ENCODE measurements around the gene ZAR1L.

The ZAR1L gene

GRCh38 chr13:32266130-32266529, 49.0 kb downstream of the ZAR1L start:
- no peaks in the 10 kb centered on the region for H3K4me1 ChIP-seq (ENCODE audit: insufficient read depth, poor library complexity, severe bottlenecking)
- ATAC-seq (ENCODE audit: low read depth): no peak

GRCh38 chr13:32265726-32266125, 49.4 kb downstream of the ZAR1L start:
- no peak for DNase-seq (ENCODE audit: low spot score)
- ATAC-seq (ENCODE audit: low read depth): no peak
- no peak overlapping the region for H3K27ac ChIP-seq (ENCODE audit: poor library complexity, severe bottlenecking)

More at GRCh38 chr13:32266130-32266529, 49.0 kb downstream of the ZAR1L start:
- Histone ChIP-seq H3K4me3 (ENCODE audit: severe bottlenecking) (no peak overlapping the region), H3K27ac (ENCODE audit: poor library complexity, severe bottlenecking) (no peak overlapping the region), H3K9me3 (ENCODE audit: severe bottlenecking) (no peaks in the 10 kb centered on the region), H3K36me3 (ENCODE audit: low read depth) (no peaks in the 10 kb centered on the region), H3K27me3 (ENCODE audit: insufficient read depth, poor library complexity, severe bottlenecking) (no peaks in the 10 kb centered on the region)
- no peak for TF ChIP-seq CTCF (IDR thresholded peaks at IDR 0.05; ENCODE audit: poor library complexity, severe bottlenecking)
- no peak for DNase-seq (ENCODE audit: low spot score)

GRCh38 chr13:32264407-32264806, 50.8 kb downstream of the ZAR1L start:
- Histone ChIP-seq H3K4me1 (ENCODE audit: insufficient read depth, poor library complexity, severe bottlenecking) (no peaks in the 10 kb centered on the region), H3K4me3 (ENCODE audit: severe bottlenecking) (no peak overlapping the region), H3K27ac (ENCODE audit: poor library complexity, severe bottlenecking) (no peak overlapping the region), H3K27me3 (ENCODE audit: insufficient read depth, poor library complexity, severe bottlenecking) (no peaks in the 10 kb centered on the region), H3K9me3 (ENCODE audit: severe bottlenecking) (no peaks in the 10 kb centered on the region), H3K36me3 (ENCODE audit: low read depth) (no peaks in the 10 kb centered on the region)
- ATAC-seq (ENCODE audit: low read depth) (peak; percentile 12; the same call in 1 of the 3 replicates), DNase-seq (ENCODE audit: low spot score) (no peak)
- no peak for TF ChIP-seq CTCF (IDR thresholded peaks at IDR 0.05; ENCODE audit: poor library complexity, severe bottlenecking)

More at GRCh38 chr13:32265726-32266125, 49.4 kb downstream of the ZAR1L start:
- H3K36me3 ChIP-seq (ENCODE audit: low read depth): no peaks in the 10 kb centered on the region
- no peaks in the 10 kb centered on the region for H3K27me3 ChIP-seq (ENCODE audit: insufficient read depth, poor library complexity, severe bottlenecking)
- no peaks in the 10 kb centered on the region for H3K9me3 ChIP-seq (ENCODE audit: severe bottlenecking)
- H3K4me3 ChIP-seq (ENCODE audit: severe bottlenecking): no peak overlapping the region
- H3K4me1 ChIP-seq (ENCODE audit: insufficient read depth, poor library complexity, severe bottlenecking): no peaks in the 10 kb centered on the region
- TF ChIP-seq CTCF (IDR thresholded peaks at IDR 0.05; ENCODE audit: poor library complexity, severe bottlenecking): no peak

- ATAC-seq (ENCODE audit: low read depth) (no peak), DNase-seq (ENCODE audit: low spot score) (no peak)
- TF ChIP-seq CTCF (IDR thresholded peaks at IDR 0.05; ENCODE audit: poor library complexity, severe bottlenecking): no peak
- no peak overlapping the region for H3K4me3 ChIP-seq (ENCODE audit: severe bottlenecking)
- no peak overlapping the region for H3K27ac ChIP-seq (ENCODE audit: poor library complexity, severe bottlenecking)
- no peaks in the 10 kb centered on the region for H3K9me3 ChIP-seq (ENCODE audit: severe bottlenecking)
- H3K27me3 ChIP-seq (ENCODE audit: insufficient read depth, poor library complexity, severe bottlenecking): no peaks in the 10 kb centered on the region
- no peaks in the 10 kb centered on the region for H3K4me1 ChIP-seq (ENCODE audit: insufficient read depth, poor library complexity, severe bottlenecking)
- H3K36me3 ChIP-seq (ENCODE audit: low read depth): no peaks in the 10 kb centered on the region
These were observed 52.5 kb downstream of the ZAR1L start for GRCh38 chr13:32262619-32263018.

- no peak for TF ChIP-seq CTCF (IDR thresholded peaks at IDR 0.05; ENCODE audit: poor library complexity, severe bottlenecking)
- Histone ChIP-seq H3K4me3 (ENCODE audit: severe bottlenecking) (no peak overlapping the region), H3K36me3 (ENCODE audit: low read depth) (no peaks in the 10 kb centered on the region), H3K27me3 (ENCODE audit: insufficient read depth, poor library complexity, severe bottlenecking) (no peaks in the 10 kb centered on the region), H3K4me1 (ENCODE audit: insufficient read depth, poor library complexity, severe bottlenecking) (no peaks in the 10 kb centered on the region), H3K27ac (ENCODE audit: poor library complexity, severe bottlenecking) (no peak overlapping the region), H3K9me3 (ENCODE audit: severe bottlenecking) (no peaks in the 10 kb centered on the region)
- ATAC-seq (ENCODE audit: low read depth) (no peak), DNase-seq (ENCODE audit: low spot score) (no peak)
These were observed 53.0 kb downstream of the ZAR1L start for GRCh38 chr13:32262165-32262564.

Measured in RWPE2 (cell line).